Mesodermal cell (in vitro differentiated cells): ENCODE results near the gene SERPINA10.
"Not testable (repeated sequence)": the region's sequence is repeated elsewhere in the genome, so short reads cannot be mapped to it uniquely, and the experiment has no call there.

ENCODE experiments used
- H3K27ac ChIP-seq: 2 replicates; pipeline ENCODE4 v1.7.0; 2013; ENCODE audit warnings: mild to moderate bottlenecking, low read depth, low read length, moderate library complexity; ENCODE audit not compliant: severe bottlenecking
- H3K36me3 ChIP-seq: 2 replicates; pipeline ENCODE4 v1.7.1; 2013; ENCODE audit warnings: mild to moderate bottlenecking, low read length, moderate library complexity; ENCODE audit not compliant: control insufficient read depth, insufficient read depth
- H3K4me1 ChIP-seq: one replicate; pipeline ENCODE4 v1.7.1; 2013; ENCODE audit warnings: mild to moderate bottlenecking, low read length; ENCODE audit not compliant: insufficient read depth, control insufficient read depth, poor library complexity, severe bottlenecking
- H3K4me3 ChIP-seq: 2 replicates; pipeline ENCODE4 v1.7.0; 2013; ENCODE audit warnings: low read length, control low read depth, mild to moderate bottlenecking; ENCODE audit not compliant: insufficient read depth, poor library complexity, severe bottlenecking; ENCODE audit errors: extremely low read depth
- H3K9me3 ChIP-seq: 2 replicates; pipeline ENCODE4 v1.7.1; 2013; ENCODE audit warnings: mild to moderate bottlenecking, low read length, moderate library complexity; ENCODE audit not compliant: control insufficient read depth
- WGBS, 2 experiments: methylation state at CpG; one replicate each; pipeline ENCODE4 v1.1.5; 2013; ENCODE audit warnings: missing lambda C conversion rate in 2 of 2; ENCODE audit not compliant: insufficient coverage in 2 of 2; 5-methylcytosine and 5-hydroxymethylcytosine counted together

The SERPINA10 gene

DNA sequence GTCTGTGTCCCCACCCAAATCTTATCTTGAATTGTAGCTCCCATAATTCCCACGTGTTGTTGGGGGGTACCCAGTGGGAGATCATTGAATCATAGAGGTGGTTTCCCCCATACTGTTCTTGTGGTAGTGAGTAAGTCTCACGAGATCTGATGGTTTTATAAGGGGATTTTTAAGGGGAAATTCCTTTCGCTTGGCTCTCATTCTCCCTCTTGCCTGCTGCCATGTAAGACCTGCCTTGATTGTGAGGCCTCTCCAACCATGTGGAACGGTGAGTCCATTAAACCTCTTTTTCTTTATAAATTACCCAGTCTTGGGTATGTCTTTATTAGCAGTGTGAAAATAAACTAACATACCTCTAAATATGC lies 3.1 kb upstream of the SERPINA10 start:
- not testable (repeated sequence) for H3K4me1 ChIP-seq, H3K27ac ChIP-seq, H3K36me3 ChIP-seq, H3K9me3 ChIP-seq, H3K4me3 ChIP-seq
- WGBS, 2 experiments: 83% methylated on average over 2 of the region's 4 CpGs; no CpG with 5 or more reads in 1 of the 2 experiments

DNA sequence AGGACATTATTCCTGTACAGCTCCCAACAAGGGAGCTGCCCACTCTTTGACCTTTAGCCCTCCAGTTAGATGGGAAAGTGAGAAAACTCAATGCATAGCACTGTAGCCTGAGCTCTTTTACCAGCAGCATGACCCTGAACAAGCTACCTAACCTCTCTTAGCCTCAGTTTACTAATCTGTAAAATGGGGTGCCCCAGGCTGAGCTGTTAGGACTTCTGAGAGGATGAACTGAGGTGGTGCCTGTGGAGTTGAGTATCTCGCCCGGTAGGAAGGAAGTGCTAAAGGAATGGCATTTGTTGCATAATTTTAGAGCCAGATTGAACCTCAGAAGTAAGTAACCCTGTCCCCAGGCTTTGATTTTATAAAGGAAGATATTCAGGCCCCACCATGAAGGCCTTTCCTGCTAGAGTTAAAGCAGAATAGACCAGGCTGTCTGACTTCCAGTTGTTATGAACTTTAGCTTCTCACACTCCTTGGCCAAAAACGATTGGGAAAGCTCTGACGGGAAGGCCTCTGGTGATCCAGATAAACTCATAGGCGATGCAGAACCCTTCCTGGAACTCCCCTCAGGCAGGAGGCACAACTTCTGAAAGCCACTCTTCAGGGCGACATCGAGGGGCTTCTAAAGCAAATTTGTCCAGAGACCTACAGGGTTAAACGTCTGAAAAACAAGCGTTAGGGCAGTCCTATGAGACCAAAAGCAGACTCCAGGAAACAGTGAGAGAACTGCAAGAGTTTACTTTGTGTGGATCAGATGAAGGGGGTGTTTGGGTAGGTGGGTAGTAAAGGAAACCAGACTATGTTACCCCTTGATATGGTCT lies 2.5 kb upstream of the SERPINA10 start:
- no peak overlapping the region for H3K27ac ChIP-seq
- H3K4me3 ChIP-seq: no peak overlapping the region
- no peaks in the 10 kb centered on the region for H3K4me1 ChIP-seq
- 79 to 90% methylated on average over 7 to 9 of the region's 9 CpGs for WGBS, 2 experiments
- H3K36me3 ChIP-seq: no peaks in the 10 kb centered on the region
- no peaks in the 10 kb centered on the region for H3K9me3 ChIP-seq

DNA sequence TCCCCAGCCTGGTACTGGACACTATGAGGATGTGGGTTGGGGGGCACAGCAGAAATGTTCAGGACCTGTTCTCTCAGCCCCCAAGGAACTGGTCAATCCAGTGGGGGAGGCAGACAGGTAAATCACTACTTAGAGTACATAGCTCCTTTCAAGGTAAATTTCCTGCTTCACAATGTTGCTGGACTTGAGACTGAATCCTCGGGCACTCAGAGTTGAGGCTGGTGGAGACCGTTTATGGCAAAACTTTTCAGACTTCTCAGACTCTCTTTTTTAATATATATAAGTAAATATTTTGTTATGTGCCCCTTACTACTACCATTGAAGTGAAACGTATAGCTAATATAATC lies 483 bp upstream of the SERPINA10 start:
- no peaks in the 10 kb centered on the region for H3K4me1 ChIP-seq
- no peak overlapping the region for H3K4me3 ChIP-seq
- no peaks in the 10 kb centered on the region for H3K9me3 ChIP-seq
- no peaks in the 10 kb centered on the region for H3K36me3 ChIP-seq
- no peak overlapping the region for H3K27ac ChIP-seq
- WGBS, 2 experiments: no CpG with 5 or more reads among the region's 3 CpGs

DNA sequence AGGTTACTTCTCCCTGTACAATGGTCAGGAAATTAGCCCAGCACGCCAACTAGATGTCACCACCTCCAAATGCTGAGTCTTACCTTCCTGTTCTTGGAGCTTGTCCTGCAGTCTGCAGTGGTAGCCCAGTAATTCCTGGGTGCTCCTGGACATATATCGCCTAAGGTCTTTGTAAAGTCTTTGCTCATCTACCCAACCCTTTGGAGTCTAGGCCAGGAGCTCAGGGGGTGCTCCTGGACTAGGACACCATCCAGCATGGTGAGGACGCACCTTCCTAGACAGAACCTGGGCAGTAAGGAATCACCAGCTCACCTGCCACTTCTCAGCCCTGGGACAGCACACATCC lies 569 bp downstream of the SERPINA10 start:
- Histone ChIP-seq H3K27ac (no peak overlapping the region), H3K9me3 (no peaks in the 10 kb centered on the region)

DNA sequence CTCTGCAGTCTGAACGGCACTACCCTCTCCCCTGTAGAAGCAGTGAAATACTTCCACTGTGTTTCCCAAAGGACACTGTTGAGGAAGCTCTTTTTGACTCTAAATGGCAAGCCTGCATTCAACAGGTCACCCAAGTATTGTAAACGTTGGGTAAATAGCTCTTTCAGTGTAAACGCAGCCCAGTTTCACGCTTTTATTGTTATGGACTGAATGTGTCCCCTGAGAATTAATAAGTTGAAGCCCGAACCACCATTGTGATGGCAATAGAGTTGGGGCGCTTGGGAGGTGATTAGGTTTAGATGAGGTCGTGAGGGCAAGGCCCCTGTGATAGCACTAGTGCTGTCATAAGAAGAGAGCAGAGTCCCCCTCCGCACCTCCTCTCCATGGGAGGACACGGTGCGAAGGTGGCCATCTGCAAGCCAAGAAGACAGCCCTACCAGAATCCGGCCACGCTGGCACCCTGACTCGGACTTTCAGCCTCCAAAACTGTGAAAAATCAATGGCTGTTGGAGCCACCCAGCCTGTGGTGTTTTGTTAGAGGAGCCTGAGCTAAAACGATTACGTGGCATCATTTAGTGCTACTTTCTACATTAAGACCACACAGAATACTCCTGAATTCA lies 1.1 kb downstream of the SERPINA10 start:
- Histone ChIP-seq H3K36me3 (no peaks in the 10 kb centered on the region), H3K27ac (no peak overlapping the region), H3K9me3 (no peaks in the 10 kb centered on the region), H3K4me3 (no peak overlapping the region), H3K4me1 (no peaks in the 10 kb centered on the region)
- WGBS, 2 experiments: 83% methylated on average over 11 of the region's 15 CpGs

More for the DNA sequence above, 569 bp downstream of the SERPINA10 start:
- 94 to 100% methylated on average over 1 to 2 of the region's 3 CpGs for WGBS, 2 experiments
- Histone ChIP-seq H3K36me3 (no peaks in the 10 kb centered on the region), H3K4me3 (no peak overlapping the region), H3K4me1 (no peaks in the 10 kb centered on the region)

DNA sequence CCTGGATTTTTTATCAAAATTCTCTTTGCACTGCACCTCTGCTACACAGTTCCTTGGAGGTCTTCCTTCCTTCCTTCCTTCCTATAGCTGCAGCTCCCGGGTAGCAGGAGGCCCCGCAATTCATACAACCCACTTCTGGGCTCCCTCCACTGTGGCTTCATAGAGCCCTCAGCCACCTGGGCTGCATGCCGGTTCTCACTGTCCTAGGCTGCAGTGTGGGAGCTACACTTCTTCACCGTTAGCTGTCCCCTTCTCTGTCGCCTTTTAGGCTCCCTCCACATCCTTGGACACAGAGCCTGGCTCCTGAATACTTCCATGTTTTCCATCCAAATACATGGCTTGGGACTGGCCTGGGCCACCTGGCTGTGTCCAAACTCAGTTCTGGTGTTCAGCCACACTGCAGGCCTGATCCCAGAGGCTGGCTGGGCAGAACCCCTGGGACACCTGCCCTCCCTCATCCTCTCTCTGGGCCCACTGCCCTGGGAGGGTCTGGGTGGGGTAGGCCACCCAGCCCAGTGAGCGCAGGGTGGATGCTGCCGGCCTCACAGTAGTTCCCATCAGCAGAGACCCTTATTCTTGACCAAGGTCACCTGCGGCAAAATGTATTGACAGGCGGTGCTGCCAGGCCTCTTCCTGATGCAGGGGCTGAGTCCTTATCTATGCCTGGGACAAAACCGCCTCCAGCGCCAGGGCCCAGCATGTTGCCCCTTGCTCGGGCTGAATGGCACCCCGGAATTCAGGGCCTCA lies 1.7 kb downstream of the SERPINA10 start:
- H3K4me3 ChIP-seq: no peak overlapping the region
- no peaks in the 10 kb centered on the region for H3K36me3 ChIP-seq
- no peaks in the 10 kb centered on the region for H3K9me3 ChIP-seq
- H3K4me1 ChIP-seq: no peaks in the 10 kb centered on the region
- H3K27ac ChIP-seq: no peak overlapping the region
- 90 to 94% methylated on average over 11 to 12 of the region's 13 CpGs for WGBS, 2 experiments

DNA sequence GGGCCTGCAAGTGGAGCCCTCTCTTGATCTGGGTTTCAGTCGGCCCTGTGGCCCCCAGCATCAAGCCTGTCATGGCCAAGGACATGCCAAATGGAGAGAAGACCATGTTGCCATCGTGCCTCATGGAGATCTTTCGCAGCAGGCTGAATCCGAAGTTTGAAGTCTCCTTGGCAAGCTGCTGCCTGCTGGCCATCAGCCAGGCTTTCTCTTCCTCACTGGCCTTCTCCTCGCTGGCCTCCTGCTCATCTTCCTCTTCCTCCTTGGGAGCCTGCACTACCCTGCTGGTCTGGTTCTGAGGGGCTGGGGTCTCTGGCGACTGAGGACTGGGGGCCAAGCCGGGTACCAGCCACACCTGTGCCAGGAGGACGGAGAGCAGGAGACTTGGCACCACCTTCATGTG lies 2.9 kb downstream of the SERPINA10 start:
- Histone ChIP-seq H3K9me3 (no peaks in the 10 kb centered on the region), H3K36me3 (no peaks in the 10 kb centered on the region), H3K4me1 (no peaks in the 10 kb centered on the region), H3K4me3 (no peak overlapping the region), H3K27ac (no peak overlapping the region)
- WGBS, 2 experiments: 77 to 91% methylated on average over 4 to 7 of the region's 8 CpGs

DNA sequence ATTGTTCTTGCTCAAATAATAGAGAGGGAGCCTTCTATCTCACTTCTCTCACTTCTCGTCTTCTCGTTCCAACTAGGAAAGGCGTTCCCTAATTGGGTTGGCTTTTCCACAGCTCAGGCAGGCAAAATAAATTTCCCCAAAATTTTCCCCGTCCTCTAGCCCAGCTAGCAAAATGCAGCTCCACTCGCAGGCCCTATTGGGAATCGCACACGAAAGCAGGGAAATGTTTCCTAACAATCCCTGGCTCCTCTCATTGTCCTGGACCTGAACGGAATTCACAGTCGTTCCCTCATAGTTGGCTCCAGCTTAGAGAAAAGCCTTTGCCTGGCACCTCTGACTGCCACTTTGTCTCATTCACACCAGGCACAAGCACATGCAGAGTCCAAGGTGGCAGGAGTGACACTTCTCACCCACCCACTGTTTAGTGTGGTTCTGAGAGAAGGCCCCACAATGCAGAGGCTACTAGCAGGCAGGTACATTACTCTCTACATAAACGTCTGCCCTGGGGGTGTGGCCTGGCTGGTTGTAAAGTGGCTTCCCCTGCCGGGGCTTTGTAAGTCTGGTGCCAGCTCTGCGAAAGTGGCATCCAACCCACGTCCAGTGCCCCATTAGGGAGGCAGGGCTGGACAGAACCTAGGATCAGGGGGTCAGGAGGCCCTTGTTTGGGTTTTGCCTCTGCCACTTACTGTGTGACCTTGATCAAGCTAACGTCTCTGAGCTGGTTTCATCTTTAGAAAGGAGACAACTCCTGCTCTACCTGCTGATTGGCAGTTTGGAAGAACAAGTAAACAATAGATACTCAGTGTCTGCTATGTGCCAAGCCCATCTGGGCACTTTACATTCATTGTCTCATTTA lies 4.2 kb downstream of the SERPINA10 start:
- WGBS, 2 experiments: 83 to 85% methylated on average over 9 to 11 of the region's 14 CpGs
- H3K4me1 ChIP-seq: no peaks in the 10 kb centered on the region
- H3K27ac ChIP-seq: no peak overlapping the region

DNA sequence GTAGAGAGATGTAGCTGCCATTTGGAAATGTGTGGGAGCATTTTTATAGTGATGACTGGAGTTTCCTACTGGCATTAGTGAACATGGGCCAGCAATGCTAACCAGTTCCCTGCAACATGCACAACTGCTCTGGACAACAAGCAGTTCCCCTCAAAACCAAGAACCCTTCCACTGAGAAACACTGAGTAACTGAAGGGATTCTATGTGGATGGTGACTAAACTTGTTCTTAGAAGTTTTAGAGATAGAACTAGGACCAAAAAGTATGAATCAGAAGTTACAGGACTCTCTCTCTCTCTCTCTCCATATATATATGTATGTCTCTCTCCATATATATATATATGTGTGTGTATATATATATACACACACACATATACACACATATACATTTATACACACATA lies 7.9 kb downstream of the SERPINA10 start:
- H3K27ac ChIP-seq: no peak overlapping the region

More for the DNA sequence above, 4.2 kb downstream of the SERPINA10 start:
- no peaks in the 10 kb centered on the region for H3K36me3 ChIP-seq
- no peak overlapping the region for H3K4me3 ChIP-seq
- H3K9me3 ChIP-seq: no peaks in the 10 kb centered on the region

DNA sequence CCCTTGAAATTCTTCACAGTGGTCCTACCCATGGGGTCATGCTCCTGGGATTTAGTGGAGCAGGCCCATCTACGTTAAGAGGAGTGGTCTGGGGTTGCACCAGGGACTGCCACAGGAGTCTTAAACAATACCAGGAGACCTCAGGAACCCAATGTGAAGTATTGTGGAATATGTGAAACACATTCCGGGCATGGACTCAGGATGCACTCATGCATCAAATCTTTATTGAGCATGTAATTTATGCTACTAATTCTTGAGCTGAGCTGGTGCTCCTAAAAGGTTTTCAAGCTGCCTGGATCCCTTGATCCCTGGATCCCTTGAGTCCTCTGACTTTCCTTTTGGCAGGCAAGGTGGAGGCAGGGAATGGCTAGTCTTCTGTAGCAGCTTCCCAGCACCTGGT lies 8.8 kb downstream of the SERPINA10 start:
- no peak overlapping the region for H3K27ac ChIP-seq
- no peaks in the 10 kb centered on the region for H3K36me3 ChIP-seq
- H3K4me1 ChIP-seq: peaks cover 3% of the 10 kb centered on the region
- 100% methylated on average over 1 to 2 of the region's 2 CpGs for WGBS, 2 experiments
- no peaks in the 10 kb centered on the region for H3K9me3 ChIP-seq
- H3K4me3 ChIP-seq: no peak overlapping the region

More for the DNA sequence above, 7.9 kb downstream of the SERPINA10 start:
- H3K4me3 ChIP-seq: no peak overlapping the region
- no peaks in the 10 kb centered on the region for H3K36me3 ChIP-seq
- H3K9me3 ChIP-seq: no peaks in the 10 kb centered on the region
- H3K4me1 ChIP-seq: peaks cover 3% of the 10 kb centered on the region
